Esophagus squamous epithelium (tissue), 4 donors: ENCODE results near the gene WDR77.

Experiments used
- POLR2A ChIP-seq, 4 donors: fragments of 450-650 bp; IDR thresholded peaks; one replicate each; pipeline ENCODE4 v1.6.1; 2017; ENCODE audit warnings: antibody characterized with exemption in 4 of 4, mild to moderate bottlenecking in 4 of 4, moderate library complexity in 3 of 4
- TF ChIP-seq, protein P1 (sequence below), 6 experiments: fragments of 450-650 bp in 4 of 6; fragments of 200-600 bp in 2 of 6; sonication (generic) in 2 of 6; IDR thresholded peaks; one replicate each; pipeline ENCODE4 v1.5.1; 2016 to 2019; ENCODE audit warnings: antibody characterized with exemption in 6 of 6, mild to moderate bottlenecking in 4 of 6, moderate library complexity in 4 of 6

DNA sequence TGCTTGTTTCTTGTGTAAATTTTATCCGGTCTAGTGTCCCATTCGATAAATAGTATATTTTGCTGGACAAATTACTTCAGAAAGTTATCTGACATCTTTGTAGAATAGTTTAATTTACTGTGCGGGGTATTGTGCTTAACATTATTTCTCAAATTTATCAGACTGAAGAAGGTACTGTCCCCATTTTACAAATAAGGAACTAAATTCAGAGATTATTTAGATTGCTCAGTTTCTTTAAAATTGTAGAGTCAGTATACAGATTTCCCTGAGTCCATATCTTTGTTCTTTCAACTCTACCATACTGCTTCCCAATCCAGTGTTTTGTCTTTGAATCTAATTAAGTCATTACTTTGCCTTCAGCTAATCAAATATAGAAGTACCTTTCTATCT lies 6.6 kb upstream of the WDR77 start:
- TF ChIP-seq, protein P1, sequence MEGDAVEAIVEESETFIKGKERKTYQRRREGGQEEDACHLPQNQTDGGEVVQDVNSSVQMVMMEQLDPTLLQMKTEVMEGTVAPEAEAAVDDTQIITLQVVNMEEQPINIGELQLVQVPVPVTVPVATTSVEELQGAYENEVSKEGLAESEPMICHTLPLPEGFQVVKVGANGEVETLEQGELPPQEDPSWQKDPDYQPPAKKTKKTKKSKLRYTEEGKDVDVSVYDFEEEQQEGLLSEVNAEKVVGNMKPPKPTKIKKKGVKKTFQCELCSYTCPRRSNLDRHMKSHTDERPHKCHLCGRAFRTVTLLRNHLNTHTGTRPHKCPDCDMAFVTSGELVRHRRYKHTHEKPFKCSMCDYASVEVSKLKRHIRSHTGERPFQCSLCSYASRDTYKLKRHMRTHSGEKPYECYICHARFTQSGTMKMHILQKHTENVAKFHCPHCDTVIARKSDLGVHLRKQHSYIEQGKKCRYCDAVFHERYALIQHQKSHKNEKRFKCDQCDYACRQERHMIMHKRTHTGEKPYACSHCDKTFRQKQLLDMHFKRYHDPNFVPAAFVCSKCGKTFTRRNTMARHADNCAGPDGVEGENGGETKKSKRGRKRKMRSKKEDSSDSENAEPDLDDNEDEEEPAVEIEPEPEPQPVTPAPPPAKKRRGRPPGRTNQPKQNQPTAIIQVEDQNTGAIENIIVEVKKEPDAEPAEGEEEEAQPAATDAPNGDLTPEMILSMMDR (IDR thresholded peaks at IDR 0.05): no peak
- TF ChIP-seq POLR2A (IDR thresholded peaks at IDR 0.05): no peak
